Measurements from ENCODE around the gene SLAMF9. TPM values are rescaled to one million over a fixed set of nuclear protein-coding genes. Genes with fewer than 3 reads are reported as not detected.

Gene SLAMF9
- total and polyA plus RNA-seq, 2 of the 8 experiments (the other 6 are each of a cell fraction or from before 2014, with no cell fraction given), result not detected

- ChIA-PET POLR2A (ENCODE audit: partially characterized antibody) (interaction anchor here (1.2 to 1.4 kb wide), 2 partner anchors 17 to 61 kb away, joined by 3 read pairs; no protein-coding TSS in a partner anchor), CTCF (ENCODE audit: partially characterized antibody) (interaction anchor here (16.3 to 35.5 kb wide), 2 partner anchors 13 to 55 kb away, joined by 128 to 696 read pairs; no protein-coding TSS in a partner anchor)
- no peak overlapping the region for H3K23ac ChIP-seq (ENCODE audit: insufficient read length)
- no peak overlapping the region for H4K5ac ChIP-seq (ENCODE audit: insufficient read length, low read depth, low read length)
- no peak overlapping the region for H2BK20ac ChIP-seq (ENCODE audit: low read length)
- H3K27ac ChIP-seq (ENCODE audit: low read depth, low read length), result no peak overlapping the region
- H3K36me3 ChIP-seq (ENCODE audit: control insufficient read depth in 2 of 4, insufficient read depth in 4 of 4, low read length in 3 of 4), result no peaks in the 10 kb centered on the region
- DNase-seq (ENCODE audit: low read depth in 1 of 2, low spot score in 2 of 2), result no peak
- H4K8ac ChIP-seq (ENCODE audit: extremely low read depth, insufficient read depth, low read length), result no peak overlapping the region
- no peak for FAIRE-seq
- H2AFZ ChIP-seq (ENCODE audit: low read length), result no peak overlapping the region
- 0 out of 4 replicates have a peak, but pooled peaks cover 0 to under 1% of the 10 kb centered on the region in 2 experiments for H3K79me2 ChIP-seq (ENCODE audit: control insufficient read depth in 1 of 2, insufficient read depth in 2 of 2, low read length in 2 of 2)
- peaks cover 4 to 9% (median 7%) of the 10 kb centered on the region in 4 experiments; a peak in 6 of 7 replicates for H3K4me1 ChIP-seq (replicated peaks in 1 of 4; ENCODE audit: control insufficient read depth in 3 of 4, insufficient read depth in 4 of 4, low read length in 3 of 4)
- H3K27me3 ChIP-seq (replicated peaks in 1 of 4; ENCODE audit: control insufficient read depth in 3 of 4, extremely low read depth in 1 of 4, insufficient read depth in 3 of 4, low read length in 3 of 4), result no peaks in the 10 kb centered on the region; a peak in 1 of 7 replicates
- no peak overlapping the region for H3K14ac ChIP-seq (ENCODE audit: insufficient read length)
- no peak overlapping the region for H2BK120ac ChIP-seq (replicated peaks; ENCODE audit: low read depth, low read length)
- 75% methylated on average over 3 of the region's 4 CpGs; no CpG with 5 or more reads in 1 of the 2 experiments for whole genome bisulfite sequencing, 2 experiments (ENCODE audit: extremely low coverage in 1 of 2, insufficient coverage in 1 of 2, insufficient read length in 1 of 2, insufficient replicate concordance in 2 of 2, low coverage in 1 of 2, low lambda C conversion rate in 2 of 2, missing lambda C conversion rate in 1 of 2)
- H3K4me3 ChIP-seq (ENCODE audit: extremely low read depth in 1 of 4, insufficient read depth in 2 of 4, low read depth in 3 of 4, low read length in 4 of 4), result no peak overlapping the region
- H2BK12ac ChIP-seq (ENCODE audit: low read depth, low read length), result no peak overlapping the region
- H3K23me2 ChIP-seq (ENCODE audit: low read depth, low read length), result peaks cover 5% of the 10 kb centered on the region; the same call in 1 of the 2 replicates
- no peak overlapping the region for H3K18ac ChIP-seq (ENCODE audit: extremely low read depth, low read length)
- H3K56ac ChIP-seq (replicated peaks; ENCODE audit: insufficient read length, low read depth, low read length), result no peak overlapping the region
- no peaks in the 10 kb centered on the region for H3K79me1 ChIP-seq (ENCODE audit: low read depth, low read length)
- no peak overlapping the region for H2BK5ac ChIP-seq (ENCODE audit: low read depth, low read length)
- no peak overlapping the region for H3K9ac ChIP-seq (replicated peaks in 1 of 4; ENCODE audit: extremely low read depth in 1 of 4, low read depth in 3 of 4, low read length in 3 of 4)
- no peaks in the 10 kb centered on the region for H4K20me1 ChIP-seq (replicated peaks in 1 of 2; ENCODE audit: control insufficient read depth in 1 of 2, insufficient read depth in 2 of 2, low read length in 2 of 2)
- H3K9me3 ChIP-seq (ENCODE audit: insufficient read depth in 2 of 2, low read depth in 1 of 2, low read length in 1 of 2), result no peaks in the 10 kb centered on the region
- H3K4ac ChIP-seq (replicated peaks; ENCODE audit: insufficient read length, low read depth, low read length), result no peak overlapping the region
- no peak overlapping the region for H2AK5ac ChIP-seq (ENCODE audit: low read depth, low read length)
- H2BK15ac ChIP-seq (ENCODE audit: low read length), result no peak overlapping the region
- no peak overlapping the region for H4K91ac ChIP-seq (replicated peaks; ENCODE audit: insufficient read length, low read length)
- H3K4me2 ChIP-seq (ENCODE audit: insufficient read depth in 1 of 2, low read depth in 2 of 2, low read length in 2 of 2), result no peak overlapping the region
- TF ChIP-seq SIN3A (conservative IDR thresholded peaks at IDR 0.05 in 1 of 2, IDR thresholded peaks at IDR 0.05 in 1 of 2; ENCODE audit: low read depth in 1 of 2, low read length in 2 of 2) (no peak), EP300 (IDR thresholded peaks at IDR 0.05; ENCODE audit: borderline replicate concordance in 1 of 2, low read depth in 2 of 2, low read length in 2 of 2) (no peak), SIRT6 (IDR thresholded peaks at IDR 0.05; ENCODE audit: low read length) (no peak), SIX5 (IDR thresholded peaks at IDR 0.05; ENCODE audit: low read depth, low read length) (no peak), SP2 (IDR thresholded peaks at IDR 0.05; ENCODE audit: low read length) (no peak), MAFK (IDR thresholded peaks at IDR 0.05; ENCODE audit: low read depth, low read length) (no peak), PHF8 (conservative IDR thresholded peaks at IDR 0.05; ENCODE audit: low read depth, low read length) (no peak), CTBP2 (IDR thresholded peaks at IDR 0.05; ENCODE audit: borderline replicate concordance, insufficient read depth, insufficient read length, low read length) (no peak), SRF (IDR thresholded peaks at IDR 0.05; ENCODE audit: low read depth, low read length) (no peak), SAP30 (IDR thresholded peaks at IDR 0.05; ENCODE audit: insufficient read depth, insufficient replicate concordance, low read length) (no peak), CEBPB (IDR thresholded peaks at IDR 0.05; ENCODE audit: low read depth, low read length) (no peak), POU5F1 (IDR thresholded peaks at IDR 0.05; ENCODE audit: low read depth, low read length) (no peak), MAX (IDR thresholded peaks at IDR 0.05) (no peak), BCL11A (IDR thresholded peaks at IDR 0.05; ENCODE audit: low read depth in 2 of 2, low read length in 2 of 2) (no peak)
Observed at GRCh38 chr1:159949981-159950381, 4.1 kb downstream of the SLAMF9 start.

All from H1 (cell line).